ENCODE results near the gene GSG1.

The GSG1 gene

GRCh38 chr12:13075786-13076570, 27.5 kb downstream of the GSG1 start:
- H3K36me3 ChIP-seq (ENCODE audit: insufficient read depth, low read length) = no peaks in the 10 kb centered on the region
- DNase-seq (no peak), ATAC-seq (ENCODE audit: insufficient read depth, low read depth) (no peak)
- H2AFZ ChIP-seq (ENCODE audit: low read depth, low read length) = no peak overlapping the region
- peaks cover 5% of the 10 kb centered on the region for H3K27me3 ChIP-seq (ENCODE audit: insufficient read depth, low read length, poor library complexity)
- H3K4me1 ChIP-seq (ENCODE audit: insufficient read depth, low read length) = no peaks in the 10 kb centered on the region
- no peaks in the 10 kb centered on the region for H3K9me3 ChIP-seq (ENCODE audit: insufficient read depth, low read length, severe bottlenecking)
- no peaks in the 10 kb centered on the region for H4K20me1 ChIP-seq (ENCODE audit: insufficient read depth, low read length)
- no peak for TF ChIP-seq EZH2 (IDR thresholded peaks at IDR 0.05; ENCODE audit: borderline replicate concordance, low read depth, low read length, severe bottlenecking)
- TF ChIP-seq, protein P1, sequence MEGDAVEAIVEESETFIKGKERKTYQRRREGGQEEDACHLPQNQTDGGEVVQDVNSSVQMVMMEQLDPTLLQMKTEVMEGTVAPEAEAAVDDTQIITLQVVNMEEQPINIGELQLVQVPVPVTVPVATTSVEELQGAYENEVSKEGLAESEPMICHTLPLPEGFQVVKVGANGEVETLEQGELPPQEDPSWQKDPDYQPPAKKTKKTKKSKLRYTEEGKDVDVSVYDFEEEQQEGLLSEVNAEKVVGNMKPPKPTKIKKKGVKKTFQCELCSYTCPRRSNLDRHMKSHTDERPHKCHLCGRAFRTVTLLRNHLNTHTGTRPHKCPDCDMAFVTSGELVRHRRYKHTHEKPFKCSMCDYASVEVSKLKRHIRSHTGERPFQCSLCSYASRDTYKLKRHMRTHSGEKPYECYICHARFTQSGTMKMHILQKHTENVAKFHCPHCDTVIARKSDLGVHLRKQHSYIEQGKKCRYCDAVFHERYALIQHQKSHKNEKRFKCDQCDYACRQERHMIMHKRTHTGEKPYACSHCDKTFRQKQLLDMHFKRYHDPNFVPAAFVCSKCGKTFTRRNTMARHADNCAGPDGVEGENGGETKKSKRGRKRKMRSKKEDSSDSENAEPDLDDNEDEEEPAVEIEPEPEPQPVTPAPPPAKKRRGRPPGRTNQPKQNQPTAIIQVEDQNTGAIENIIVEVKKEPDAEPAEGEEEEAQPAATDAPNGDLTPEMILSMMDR (IDR thresholded peaks at IDR 0.05; ENCODE audit: borderline replicate concordance, extremely low read depth, low read length, poor library complexity, severe bottlenecking) = no peak
- no peak overlapping the region for H3K9ac ChIP-seq (ENCODE audit: low read depth, low read length)
- no peak overlapping the region for H3K4me2 ChIP-seq (ENCODE audit: insufficient read depth, low read length)
- no peak overlapping the region for H3K27ac ChIP-seq (ENCODE audit: low read length)
- no peaks in the 10 kb centered on the region for H3K79me2 ChIP-seq (ENCODE audit: insufficient read depth, low read length)
- H3K4me3 ChIP-seq (ENCODE audit: low read depth in 1 of 2, low read length in 2 of 2) = no peak overlapping the region

- Histone ChIP-seq H3K36me3 (ENCODE audit: insufficient read depth, low read length) (no peaks in the 10 kb centered on the region), H3K27me3 (ENCODE audit: insufficient read depth, low read length, poor library complexity) (peaks cover 5% of the 10 kb centered on the region), H3K4me1 (ENCODE audit: insufficient read depth, low read length) (no peaks in the 10 kb centered on the region), H3K4me3 (ENCODE audit: low read depth in 1 of 2, low read length in 2 of 2) (no peak overlapping the region), H4K20me1 (ENCODE audit: insufficient read depth, low read length) (no peaks in the 10 kb centered on the region; the same call in 1 of the 2 replicates), H3K9ac (ENCODE audit: low read depth, low read length) (no peak overlapping the region), H3K27ac (ENCODE audit: low read length) (no peak overlapping the region), H2AFZ (ENCODE audit: low read depth, low read length) (no peak overlapping the region), H3K4me2 (ENCODE audit: insufficient read depth, low read length) (no peak overlapping the region), H3K9me3 (ENCODE audit: insufficient read depth, low read length, severe bottlenecking) (no peaks in the 10 kb centered on the region), H3K79me2 (ENCODE audit: insufficient read depth, low read length) (no peaks in the 10 kb centered on the region)
- DNase-seq = no peak
- TF ChIP-seq, protein P1 (IDR thresholded peaks at IDR 0.05; ENCODE audit: borderline replicate concordance, extremely low read depth, low read length, poor library complexity, severe bottlenecking) = no peak
- no peak for TF ChIP-seq EZH2 (IDR thresholded peaks at IDR 0.05; ENCODE audit: borderline replicate concordance, low read depth, low read length, severe bottlenecking)
- no peak for ATAC-seq (ENCODE audit: insufficient read depth, low read depth)
Observed at GRCh38 chr12:13075118-13075480, 28.4 kb downstream of the GSG1 start.

GRCh38 chr12:13074396-13075117, 28.9 kb downstream of the GSG1 start:
- Histone ChIP-seq H3K27me3 (ENCODE audit: insufficient read depth, low read length, poor library complexity) (peaks cover 2% of the 10 kb centered on the region), H3K36me3 (ENCODE audit: insufficient read depth, low read length) (no peaks in the 10 kb centered on the region), H3K79me2 (ENCODE audit: insufficient read depth, low read length) (no peaks in the 10 kb centered on the region), H3K9me3 (ENCODE audit: insufficient read depth, low read length, severe bottlenecking) (no peaks in the 10 kb centered on the region), H3K9ac (ENCODE audit: low read depth, low read length) (no peak overlapping the region), H2AFZ (ENCODE audit: low read depth, low read length) (no peak overlapping the region), H3K4me2 (ENCODE audit: insufficient read depth, low read length) (no peak overlapping the region), H4K20me1 (ENCODE audit: insufficient read depth, low read length) (no peaks in the 10 kb centered on the region; the same call in 1 of the 2 replicates), H3K4me1 (ENCODE audit: insufficient read depth, low read length) (no peaks in the 10 kb centered on the region), H3K27ac (ENCODE audit: low read length) (no peak overlapping the region), H3K4me3 (ENCODE audit: low read depth in 1 of 2, low read length in 2 of 2) (no peak overlapping the region)
- TF ChIP-seq, protein P1 (IDR thresholded peaks at IDR 0.05; ENCODE audit: borderline replicate concordance, extremely low read depth, low read length, poor library complexity, severe bottlenecking) = no peak
- no peak for TF ChIP-seq EZH2 (IDR thresholded peaks at IDR 0.05; ENCODE audit: borderline replicate concordance, low read depth, low read length, severe bottlenecking)
- ATAC-seq (ENCODE audit: insufficient read depth, low read depth) (no peak), DNase-seq (no peak)
